OCI-LY7 (cell line): ENCODE measurements around the gene MRPS12. TPM values are rescaled to one million over a fixed set of nuclear protein-coding genes. Genes with fewer than 3 reads are reported as not detected.

ENCODE experiments used
- BruUV-seq: library from RNA; stranded (reverse); fragments of 400-500 nt; replicated peaks from 2 replicates; lab custom pipeline; 2021; lab: Mats Ljungman, UMichigan
- CTCF ChIA-PET: fragments of 300-600 bp; sonication (Branson Sonifier 250); formaldehyde crosslinking; loops from one replicate; lab custom pipeline; 2022; ENCODE audit warnings: antibody characterized with exemption; ENCODE audit not compliant: unreplicated experiment; lab: Charles Lee
- POLR2A ChIA-PET: fragments of 300-600 bp; sonication (Branson Sonifier 250); formaldehyde crosslinking; loops from one replicate; lab custom pipeline; 2022; ENCODE audit warnings: antibody characterized with exemption; lab: Charles Lee
- DNase-seq: peaks from one replicate; pipeline ENCODE4 v3.0.0-alpha.2; 2015; ENCODE audit warnings: low spot score
- H2AFZ ChIP-seq: fragments of 200-600 bp; sonication (generic), shearing (Covaris generic); 2 replicates; pipeline ENCODE4 v1.6.1; 2014; ENCODE audit warnings: mild to moderate bottlenecking, antibody characterized with exemption, low read length, moderate library complexity
- H3K27ac ChIP-seq: fragments of 200-600 bp; sonication (generic); 2 replicates; pipeline ENCODE4 v1.5.1; 2014; ENCODE audit warnings: mixed run types, low read depth, mild to moderate bottlenecking, moderate library complexity, low read length, inconsistent platforms; ENCODE audit not compliant: poor library complexity, severe bottlenecking
- H3K36me3 ChIP-seq: fragments of 200-600 bp; sonication (generic); 2 replicates; pipeline ENCODE4 v1.6.1; 2014; ENCODE audit warnings: mild to moderate bottlenecking, antibody characterized with exemption, low read length, moderate library complexity, mixed read lengths; ENCODE audit not compliant: insufficient read depth
- H3K4me1 ChIP-seq: fragments of 200-600 bp; sonication (generic); 2 replicates; pipeline ENCODE4 v1.5.1; 2014; ENCODE audit warnings: mild to moderate bottlenecking, low read length; ENCODE audit not compliant: insufficient read depth, poor library complexity, severe bottlenecking
- H3K4me2 ChIP-seq: fragments of 200-600 bp; sonication (generic); 2 replicates; pipeline ENCODE4 v1.6.1; 2014; ENCODE audit warnings: mild to moderate bottlenecking, low read length
- H3K4me3 ChIP-seq: fragments of 200-600 bp; sonication (generic); 2 replicates; pipeline ENCODE4 v1.5.1; 2014; ENCODE audit warnings: mild to moderate bottlenecking, low read depth, low read length; ENCODE audit not compliant: poor library complexity, severe bottlenecking
- H3K79me2 ChIP-seq: fragments of 200-600 bp; sonication (generic); 2 replicates; pipeline ENCODE4 v1.6.1; 2016; ENCODE audit warnings: low read depth, mild to moderate bottlenecking, low read length, moderate library complexity, mixed read lengths; ENCODE audit not compliant: insufficient read depth
- H3K9me2 ChIP-seq: fragments of 200-600 bp; sonication (generic); 2 replicates; pipeline ENCODE4 v1.6.1; 2016; ENCODE audit warnings: mild to moderate bottlenecking, low read length, mixed read lengths; ENCODE audit not compliant: insufficient read depth
- H3K9me3 ChIP-seq: fragments of 200-600 bp; sonication (generic); 2 replicates; pipeline ENCODE4 v1.6.1; 2014; ENCODE audit warnings: mild to moderate bottlenecking, mixed run types, low read length, mixed read lengths
- H4K20me1 ChIP-seq: fragments of 200-600 bp; sonication (generic); 2 replicates; pipeline ENCODE4 v1.6.1; 2014; ENCODE audit warnings: mild to moderate bottlenecking, antibody characterized with exemption, low read length, moderate library complexity, mixed read lengths; ENCODE audit not compliant: insufficient read depth
- CTCF ChIP-seq: fragments of 200-600 bp; sonication (generic); conservative IDR thresholded peaks from 2 replicates; pipeline ENCODE4 v1.5.1; 2014; ENCODE audit warnings: mild to moderate bottlenecking, antibody characterized with exemption, low read length, moderate library complexity, mixed read lengths
- EZH2phosphoT487 ChIP-seq: fragments of 200-600 bp; sonication (generic); IDR thresholded peaks from 2 replicates; pipeline ENCODE4 v1.6.1; 2018; ENCODE audit warnings: low read depth, borderline replicate concordance, mild to moderate bottlenecking, mixed run types, antibody characterized with exemption, low read length, moderate library complexity, mixed read lengths
- intact Hi-C: fragments of 100-400 bp; cut with micrococcal nuclease; formaldehyde crosslinking; loops from one replicate; pipeline ENCODE4 v1.10.0; 2022; ENCODE audit not compliant: unreplicated experiment
- total RNA-seq, 2 experiments: library from RNA; depleted of rRNA in 1 of 2; stranded (reverse); fragments of >200 nt in 1 of 2; shearing (Covaris generic) in 1 of 2; gene quantifications; 2 replicates each; pipeline ENCODE4 v1.2.3, GENCODE V29; 2014 to 2022

Gene MRPS12
- total RNA-seq, 2 experiments from 2014 or later: 63.5 to 74.6 TPM

DNA sequence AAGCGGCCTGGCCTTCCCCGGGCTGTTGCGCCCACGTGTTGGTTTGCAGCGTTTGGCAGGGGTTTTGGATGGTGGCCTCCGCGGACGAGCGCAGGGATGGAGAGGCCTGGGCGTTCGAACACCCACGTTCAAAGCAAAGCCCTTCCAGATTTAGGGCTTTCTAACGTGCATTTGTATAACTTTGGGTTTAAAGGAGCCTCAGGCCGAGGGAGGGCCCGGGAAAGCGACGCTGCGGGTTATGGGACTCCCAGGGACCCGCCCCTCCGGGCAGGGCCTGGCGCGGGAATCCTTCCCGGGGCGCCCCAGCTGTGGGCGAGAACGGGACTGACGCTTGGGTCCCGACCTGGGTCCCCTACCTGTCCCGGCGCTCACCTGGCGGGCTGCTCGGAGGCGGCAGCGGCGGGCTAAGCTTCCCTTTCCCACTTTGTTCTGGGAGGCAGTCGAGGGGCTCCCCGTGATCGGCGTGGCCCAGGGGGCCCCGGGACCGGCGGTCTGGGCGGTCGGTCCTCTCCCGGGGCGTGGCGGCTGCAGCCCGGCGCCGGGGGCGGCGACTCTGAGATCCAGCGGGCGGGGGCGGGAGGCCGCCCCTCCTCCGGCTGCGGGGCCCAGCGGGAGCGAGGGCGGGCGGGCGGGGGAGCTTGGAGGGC, 44.6 kb downstream of the MRPS12 start, which contains the start of gene FBXO17:
Gene FBXO17, minus strand, starts transcription at position 529 of the 647 bp plus-strand sequence. CDS start 25,423 bp downstream, outside the sequence.
- Histone ChIP-seq H4K20me1 (no peaks in the 10 kb centered on the region), H3K4me2 (no peak within 1 kb of the TSS), H3K36me3 (no peaks in the 10 kb centered on the region), H2AFZ (no peak within 1 kb of the TSS), H3K79me2 (no peaks in the 10 kb centered on the region), H3K4me3 (no peak within 1 kb of the TSS), H3K9me2 (no peaks in the 10 kb centered on the region), H3K4me1 (no peaks in the 10 kb centered on the region), H3K27ac (no peak within 1 kb of the TSS), H3K9me3 (0 out of 2 replicates have a peak, but pooled peaks cover under 1% of the 10 kb centered on the region)
- POLR2A ChIA-PET: no interaction called here
- intact Hi-C loops: no loop called here
- BruUV-seq: no TSS peak
- no peak for TF ChIP-seq EZH2phosphoT487
- TF ChIP-seq CTCF: no peak
- CTCF ChIA-PET: no interaction called here
- no peak for DNase-seq

GRCh38 chr19:38975861-38976271, 45.1 kb downstream of the MRPS12 start:
- no peak for DNase-seq
- Histone ChIP-seq H4K20me1 (no peaks in the 10 kb centered on the region), H3K9me2 (no peaks in the 10 kb centered on the region), H3K36me3 (no peaks in the 10 kb centered on the region), H3K9me3 (0 out of 2 replicates have a peak, but pooled peaks cover 6% of the 10 kb centered on the region), H3K79me2 (no peaks in the 10 kb centered on the region), H2AFZ (no peak overlapping the region), H3K4me2 (no peak overlapping the region), H3K27ac (no peak overlapping the region), H3K4me1 (no peaks in the 10 kb centered on the region), H3K4me3 (no peak overlapping the region)
- ChIA-PET POLR2A (no interaction called here), CTCF (no interaction called here)
- BruUV-seq: no TSS peak
- intact Hi-C loops: no loop called here
- TF ChIP-seq EZH2phosphoT487: no peak
- no peak for TF ChIP-seq CTCF
